HL-60 (cell line): ENCODE results near the gene ESRRA.

Source experiments
- DNase-seq, 2 experiments: peaks; one replicate each; pipeline ENCODE4 v3.0.0-alpha.2; 2010 to 2020; ENCODE audit warnings: low read depth in 1 of 2, low spot score in 1 of 2
- H3K27ac ChIP-seq: fragments of 250-450 bp; sonication (Bioruptor Pico); replicated peaks from 2 replicates; pipeline ENCODE4 v1.5.1; 2020; ENCODE audit warnings: mild to moderate bottlenecking, moderate library complexity
- H3K27me3 ChIP-seq: fragments of 250-450 bp; sonication (Bioruptor Pico); 2 replicates; pipeline ENCODE4 v1.5.1; 2021; ENCODE audit warnings: mild to moderate bottlenecking, moderate library complexity; ENCODE audit not compliant: insufficient read depth, poor library complexity, severe bottlenecking
- H3K4me3 ChIP-seq: replicated peaks from 2 replicates; pipeline ENCODE4 v1.5.1; 2011; ENCODE audit warnings: mild to moderate bottlenecking, control low read depth, low read length; ENCODE audit not compliant: insufficient read depth
- GABPA ChIP-seq: IDR thresholded peaks from 2 replicates; pipeline ENCODE4 v1.6.1; 2012; ENCODE audit warnings: low read depth
- POLR2AphosphoS5 ChIP-seq: IDR thresholded peaks from 2 replicates; pipeline ENCODE4 v1.6.1; 2012; ENCODE audit warnings: low read depth
- REST ChIP-seq: IDR thresholded peaks from 2 replicates; pipeline ENCODE4 v1.6.1; 2012; ENCODE audit warnings: low read depth; ENCODE audit not compliant: insufficient replicate concordance
- SPI1 ChIP-seq: IDR thresholded peaks from 2 replicates; pipeline ENCODE4 v1.6.1; 2012; ENCODE audit warnings: low read depth, mild to moderate bottlenecking, borderline replicate concordance
- microRNA-seq: library from miRNA; unstranded; fragments of <30 nt; microRNA quantifications from one replicate; pipeline ENCODE4, GENCODE V29; 2018
- TF ChIP-seq, protein P1 (sequence below): IDR thresholded peaks from one replicate; pipeline ENCODE4 v1.5.1; 2011; ENCODE audit warnings: low read length, control low read depth, inconsistent platforms; ENCODE audit not compliant: insufficient read depth

The ESRRA gene

DNA sequence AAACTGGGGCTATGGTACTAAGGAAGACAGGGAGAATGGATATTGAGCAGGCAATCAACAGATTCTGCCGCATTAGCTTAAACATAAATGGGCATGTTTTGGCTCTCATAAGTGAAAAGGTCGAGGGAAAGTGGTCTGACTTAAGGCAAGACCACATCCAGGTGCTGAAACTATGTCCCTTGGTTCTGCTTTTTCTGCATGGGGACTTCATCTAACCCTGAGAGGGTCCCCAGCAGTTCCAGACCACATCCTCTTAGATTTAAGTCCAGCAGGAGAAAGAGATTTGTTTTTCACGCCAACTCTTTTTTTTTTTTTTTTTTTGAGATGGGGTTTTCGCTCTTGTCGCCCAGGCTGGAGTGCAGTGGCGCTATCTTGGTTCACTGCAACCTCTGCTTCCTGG lies 59.1 kb downstream of the ESRRA start:
- H3K4me3 ChIP-seq: no peak overlapping the region
- TF ChIP-seq, protein P1, sequence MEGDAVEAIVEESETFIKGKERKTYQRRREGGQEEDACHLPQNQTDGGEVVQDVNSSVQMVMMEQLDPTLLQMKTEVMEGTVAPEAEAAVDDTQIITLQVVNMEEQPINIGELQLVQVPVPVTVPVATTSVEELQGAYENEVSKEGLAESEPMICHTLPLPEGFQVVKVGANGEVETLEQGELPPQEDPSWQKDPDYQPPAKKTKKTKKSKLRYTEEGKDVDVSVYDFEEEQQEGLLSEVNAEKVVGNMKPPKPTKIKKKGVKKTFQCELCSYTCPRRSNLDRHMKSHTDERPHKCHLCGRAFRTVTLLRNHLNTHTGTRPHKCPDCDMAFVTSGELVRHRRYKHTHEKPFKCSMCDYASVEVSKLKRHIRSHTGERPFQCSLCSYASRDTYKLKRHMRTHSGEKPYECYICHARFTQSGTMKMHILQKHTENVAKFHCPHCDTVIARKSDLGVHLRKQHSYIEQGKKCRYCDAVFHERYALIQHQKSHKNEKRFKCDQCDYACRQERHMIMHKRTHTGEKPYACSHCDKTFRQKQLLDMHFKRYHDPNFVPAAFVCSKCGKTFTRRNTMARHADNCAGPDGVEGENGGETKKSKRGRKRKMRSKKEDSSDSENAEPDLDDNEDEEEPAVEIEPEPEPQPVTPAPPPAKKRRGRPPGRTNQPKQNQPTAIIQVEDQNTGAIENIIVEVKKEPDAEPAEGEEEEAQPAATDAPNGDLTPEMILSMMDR: no peak
- no peak for TF ChIP-seq POLR2AphosphoS5
- no peak for TF ChIP-seq REST
- TF ChIP-seq GABPA: no peak
- TF ChIP-seq SPI1: no peak
- no peak overlapping the region for H3K27ac ChIP-seq
- no peak for DNase-seq
- H3K27me3 ChIP-seq: no peaks in the 10 kb centered on the region

GRCh38 chr11:64364911-64365310 lies 59.6 kb downstream of the ESRRA start:
- Histone ChIP-seq H3K4me3 (no peak overlapping the region), H3K27me3 (no peaks in the 10 kb centered on the region), H3K27ac (no peak overlapping the region)
- TF ChIP-seq, protein P1: no peak
- TF ChIP-seq GABPA (no peak), REST (no peak), SPI1 (no peak), POLR2AphosphoS5 (no peak)
- DNase-seq: no peak

Small RNAs within 50 kb of the gene (microRNA-seq; reads per million reads assigned to microRNA genes)
- gene MIR7155: 3.6 reads per million, percentile 8 among the genes with 10 or more reads in this experiment
